ENCODE data around the gene EML5.
A peak's percentile ranks its signal among the peaks of the same experiment; 100 is the strongest.
"Not testable (repeated sequence)": the region's sequence is repeated elsewhere in the genome, so short reads cannot be mapped to it uniquely, and the experiment has no call there.

The EML5 gene

GRCh38 chr14:88802596-88802995 lies 9.8 kb upstream of the EML5 start:
- no peak for DNase-seq (ENCODE audit: low spot score)

GRCh38 chr14:88799522-88799921 lies 6.8 kb upstream of the EML5 start:
- no peak for DNase-seq (ENCODE audit: low spot score)

- DNase-seq (ENCODE audit: low spot score), result no peak
These were observed 5.4 kb upstream of the EML5 start for GRCh38 chr14:88798156-88798555.

- DNase-seq (ENCODE audit: low spot score), result no peak
These were observed 489 bp upstream of the EML5 start for GRCh38 chr14:88793259-88793625.

GRCh38 chr14:88791629-88792472 lies 902 bp downstream of the EML5 start:
- peak; percentile 2 for DNase-seq (ENCODE audit: low spot score)

GRCh38 chr14:88791252-88791621 lies 1.5 kb downstream of the EML5 start:
- DNase-seq (ENCODE audit: low spot score), result no peak

GRCh38 chr14:88790501-88791251 lies 2.1 kb downstream of the EML5 start:
- no peak for DNase-seq (ENCODE audit: low spot score)

GRCh38 chr14:88789573-88789972 lies 3.2 kb downstream of the EML5 start:
- not testable (repeated sequence) for DNase-seq (ENCODE audit: low spot score)

- no peak for DNase-seq (ENCODE audit: low spot score)
These were observed 6.0 kb downstream of the EML5 start for GRCh38 chr14:88786715-88787114.

GRCh38 chr14:88785911-88786310 lies 6.8 kb downstream of the EML5 start:
- DNase-seq (ENCODE audit: low spot score), result no peak

- DNase-seq (ENCODE audit: low spot score), result no peak
These were observed 17.2 kb downstream of the EML5 start for GRCh38 chr14:88775532-88775931.

GRCh38 chr14:88770736-88771135 lies 22.0 kb downstream of the EML5 start:
- no peak for DNase-seq (ENCODE audit: low spot score)

GRCh38 chr14:88765130-88765529 lies 27.6 kb downstream of the EML5 start:
- DNase-seq (ENCODE audit: low spot score), result no peak

- no peak for DNase-seq (ENCODE audit: low spot score)
These were observed 38.9 kb downstream of the EML5 start for GRCh38 chr14:88753873-88754272.

GRCh38 chr14:88750945-88751344 lies 41.8 kb downstream of the EML5 start:
- no peak for DNase-seq (ENCODE audit: low spot score)

GRCh38 chr14:88750413-88750812 lies 42.3 kb downstream of the EML5 start:
- no peak for DNase-seq (ENCODE audit: low spot score)

GRCh38 chr14:88749139-88749538 lies 43.6 kb downstream of the EML5 start:
- no peak for DNase-seq (ENCODE audit: low spot score)

GRCh38 chr14:88748288-88748687 lies 44.5 kb downstream of the EML5 start:
- DNase-seq (ENCODE audit: low spot score), result no peak

- DNase-seq (ENCODE audit: low spot score), result no peak
These were observed 46.7 kb downstream of the EML5 start for GRCh38 chr14:88746052-88746451.

- DNase-seq (ENCODE audit: low spot score), result no peak
These were observed 55.5 kb downstream of the EML5 start for GRCh38 chr14:88737245-88737644.

- DNase-seq (ENCODE audit: low spot score), result no peak
These were observed 59.6 kb downstream of the EML5 start for GRCh38 chr14:88733121-88733520.

GRCh38 chr14:88729159-88729558 lies 63.6 kb downstream of the EML5 start:
- no peak for DNase-seq (ENCODE audit: low spot score)

GRCh38 chr14:88727057-88727456 lies 65.7 kb downstream of the EML5 start:
- no peak for DNase-seq (ENCODE audit: low spot score)

- no peak for DNase-seq (ENCODE audit: low spot score)
These were observed 82.0 kb downstream of the EML5 start for GRCh38 chr14:88710709-88711108.

Measured in CD4-positive, alpha-beta T cell treated with Interleukin-6 at 100 ng/mL for 8 hours (primary cell).